ENCODE measurements around the gene ZNF576. TPM values are rescaled to one million over a fixed set of nuclear protein-coding genes. Genes with fewer than 3 reads are reported as not detected.

Gene ZNF576
- total RNA-seq, 1 donor from 2014 or later, result 12.6 TPM

DNA sequence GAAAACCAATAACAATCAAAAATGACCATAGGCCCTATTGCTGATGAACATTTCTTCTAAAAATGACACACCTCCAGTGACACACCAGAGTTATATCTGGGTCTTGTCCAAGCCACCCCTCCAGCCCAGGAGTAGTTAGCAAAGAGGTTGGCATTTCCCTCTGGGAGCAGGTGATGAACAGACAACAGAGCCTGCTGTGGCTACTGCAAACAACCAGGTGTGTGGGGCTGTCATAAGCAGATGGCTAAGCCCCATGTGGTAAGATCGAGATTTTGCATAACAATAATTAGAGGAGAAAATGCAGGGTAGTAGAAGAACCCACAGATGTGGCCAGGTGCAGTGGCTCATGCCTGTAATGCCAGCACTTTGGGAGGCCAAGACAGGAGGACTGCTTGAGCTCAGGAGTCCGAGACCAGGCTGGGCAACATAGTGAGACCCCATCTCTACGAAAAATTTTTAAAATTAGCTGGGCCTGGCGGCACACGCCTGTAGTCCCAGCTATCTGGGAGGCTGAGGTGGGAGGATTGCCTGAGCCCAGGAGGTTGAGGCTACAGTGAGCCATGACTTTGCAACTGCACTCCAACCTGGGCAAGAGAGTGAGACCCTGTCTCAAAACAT lies 26.1 kb upstream of the ZNF576 start:
- peak overlapping the region; percentile 56 for H3K27ac Mint-ChIP-seq
- H3K9me3 Mint-ChIP-seq, result no peaks in the 10 kb centered on the region
- TF ChIP-seq, protein P1, sequence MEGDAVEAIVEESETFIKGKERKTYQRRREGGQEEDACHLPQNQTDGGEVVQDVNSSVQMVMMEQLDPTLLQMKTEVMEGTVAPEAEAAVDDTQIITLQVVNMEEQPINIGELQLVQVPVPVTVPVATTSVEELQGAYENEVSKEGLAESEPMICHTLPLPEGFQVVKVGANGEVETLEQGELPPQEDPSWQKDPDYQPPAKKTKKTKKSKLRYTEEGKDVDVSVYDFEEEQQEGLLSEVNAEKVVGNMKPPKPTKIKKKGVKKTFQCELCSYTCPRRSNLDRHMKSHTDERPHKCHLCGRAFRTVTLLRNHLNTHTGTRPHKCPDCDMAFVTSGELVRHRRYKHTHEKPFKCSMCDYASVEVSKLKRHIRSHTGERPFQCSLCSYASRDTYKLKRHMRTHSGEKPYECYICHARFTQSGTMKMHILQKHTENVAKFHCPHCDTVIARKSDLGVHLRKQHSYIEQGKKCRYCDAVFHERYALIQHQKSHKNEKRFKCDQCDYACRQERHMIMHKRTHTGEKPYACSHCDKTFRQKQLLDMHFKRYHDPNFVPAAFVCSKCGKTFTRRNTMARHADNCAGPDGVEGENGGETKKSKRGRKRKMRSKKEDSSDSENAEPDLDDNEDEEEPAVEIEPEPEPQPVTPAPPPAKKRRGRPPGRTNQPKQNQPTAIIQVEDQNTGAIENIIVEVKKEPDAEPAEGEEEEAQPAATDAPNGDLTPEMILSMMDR (IDR thresholded peaks at IDR 0.05; ENCODE audit: unreplicated experiment), result no peak
- peaks cover 6% of the 10 kb centered on the region for H3K4me1 Mint-ChIP-seq
- DNase-seq (ENCODE audit: low spot score in 2 of 2, unreplicated experiment in 2 of 2), result no peak
- H3K36me3 Mint-ChIP-seq, result peaks cover 8% of the 10 kb centered on the region
- H3K27me3 Mint-ChIP-seq (ENCODE audit: low read depth), result no peaks in the 10 kb centered on the region
- no peak overlapping the region for H3K4me3 Mint-ChIP-seq

DNA sequence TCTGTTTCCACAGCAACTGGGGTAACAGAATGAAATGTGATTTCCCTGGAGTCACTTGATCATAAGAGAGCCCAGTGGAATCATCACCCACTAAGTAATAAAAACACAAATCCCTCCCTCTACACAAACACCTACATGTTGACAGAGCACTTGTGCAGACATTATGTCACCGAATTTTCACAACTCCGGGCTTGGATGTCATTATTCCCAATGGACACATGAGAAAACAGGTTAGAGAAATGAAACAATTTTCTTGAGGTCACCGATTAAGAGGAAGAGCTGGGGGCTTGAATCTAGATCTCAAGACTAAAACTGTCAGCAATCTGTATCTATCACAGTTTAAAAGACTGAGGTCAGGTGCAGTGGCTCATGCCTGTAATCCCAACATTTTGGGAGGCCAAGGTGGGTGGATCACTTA lies 24.2 kb upstream of the ZNF576 start:
- Mint-ChIP-seq H3K27me3 (ENCODE audit: low read depth) (no peaks in the 10 kb centered on the region), H3K4me3 (no peak overlapping the region), H3K27ac (no peak overlapping the region), H3K36me3 (peaks cover 6% of the 10 kb centered on the region), H3K9me3 (no peaks in the 10 kb centered on the region), H3K4me1 (peaks cover 12% of the 10 kb centered on the region)
- TF ChIP-seq, protein P1 (IDR thresholded peaks at IDR 0.05; ENCODE audit: unreplicated experiment), result no peak
- no peak for DNase-seq (ENCODE audit: low spot score in 2 of 2, unreplicated experiment in 2 of 2)

DNA sequence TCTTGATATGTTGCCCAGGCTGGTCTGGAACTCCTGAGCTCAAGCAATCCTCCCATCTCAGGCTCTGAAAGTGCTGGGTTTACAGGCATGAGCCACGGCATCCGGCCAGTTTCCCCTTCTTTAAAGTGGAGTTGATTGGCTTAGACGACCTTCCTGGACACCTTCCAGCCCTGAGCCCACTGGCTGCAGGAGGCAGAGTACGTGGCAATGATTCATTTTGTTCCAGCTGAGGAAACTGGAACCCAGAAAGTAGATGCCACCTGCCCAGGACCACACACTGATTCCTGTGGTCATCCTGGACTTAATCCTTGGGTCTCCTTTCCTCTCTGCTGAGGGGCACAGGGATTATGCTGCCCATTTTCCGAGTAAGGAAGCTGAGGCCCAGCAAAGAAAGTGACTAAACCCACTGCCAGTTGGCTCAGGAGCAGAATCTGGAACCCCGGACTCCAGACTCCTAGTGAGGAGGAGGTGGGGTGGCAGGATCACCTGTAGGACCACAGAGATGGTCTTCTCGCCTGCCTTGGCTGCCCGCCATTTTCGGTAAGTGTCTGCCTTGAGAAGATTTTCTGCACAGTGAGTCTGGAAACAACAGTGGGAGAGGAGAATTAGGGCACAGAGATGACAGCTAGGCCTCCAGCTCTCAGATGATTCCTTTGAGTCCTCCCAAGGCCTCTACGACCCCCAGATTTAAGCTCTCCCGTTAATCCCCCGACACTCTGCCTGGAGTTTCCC lies 21.8 kb upstream of the ZNF576 start:
- no peak for DNase-seq (ENCODE audit: low spot score in 2 of 2, unreplicated experiment in 2 of 2)
- Mint-ChIP-seq H3K36me3 (peaks cover 6% of the 10 kb centered on the region), H3K27ac (peak overlapping the region; percentile 99), H3K9me3 (no peaks in the 10 kb centered on the region), H3K27me3 (ENCODE audit: low read depth) (no peaks in the 10 kb centered on the region), H3K4me3 (peak overlapping the region; percentile 98), H3K4me1 (peaks cover 16% of the 10 kb centered on the region)
- TF ChIP-seq, protein P1 (IDR thresholded peaks at IDR 0.05; ENCODE audit: unreplicated experiment), result no peak

DNA sequence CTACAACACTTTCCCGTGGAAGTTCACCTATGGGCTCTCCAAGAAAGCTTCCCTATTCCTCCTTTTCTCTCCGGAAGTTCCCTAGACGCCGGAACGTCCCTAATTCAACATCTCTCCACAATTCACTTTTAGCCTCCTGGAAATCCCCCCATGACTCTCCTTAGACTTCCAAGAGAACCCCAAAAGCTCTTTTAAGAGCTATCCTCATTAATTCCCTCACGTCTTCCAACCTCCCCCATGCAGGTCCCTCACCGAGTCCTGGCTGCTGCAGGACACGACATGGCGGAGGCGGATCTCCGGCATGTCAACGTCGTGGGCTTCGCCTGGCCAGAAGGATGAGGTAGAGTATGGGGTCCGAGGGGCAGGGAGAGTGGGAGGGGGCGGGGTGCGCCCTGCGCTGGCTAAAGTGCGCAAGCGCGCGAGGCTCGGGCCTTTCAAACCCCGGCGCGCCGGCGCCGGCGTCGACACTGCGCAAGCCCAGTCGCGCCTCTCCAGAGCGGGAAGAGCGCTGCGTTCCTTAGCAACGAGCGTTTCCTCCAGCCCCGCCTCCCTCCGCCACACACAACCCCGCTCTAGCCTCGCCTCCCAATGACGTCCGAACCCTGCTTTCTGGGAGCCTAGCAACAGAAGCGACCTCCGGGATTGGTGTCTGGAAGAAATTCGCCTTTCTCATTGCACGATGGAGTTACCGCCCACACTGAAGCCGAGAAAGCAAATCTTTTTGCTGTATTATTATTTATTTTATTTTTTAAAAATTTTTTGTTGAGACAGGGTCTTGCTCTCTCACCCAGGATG lies 21.0 kb upstream of the ZNF576 start, which contains the start of the genes PINLYP and XRCC1:
Gene PINLYP, plus strand, starts transcription at position 646 of the 795 bp plus-strand sequence. CDS start 1,391 bp downstream, outside the sequence.
Gene XRCC1, minus strand, starts transcription at position 372 of the 795 bp plus-strand sequence. Its CDS starts 69 bp downstream, at position 303.
- peak within 1 kb of the TSS; percentile 99 for H3K27ac Mint-ChIP-seq
- H3K9me3 Mint-ChIP-seq, result no peaks in the 10 kb centered on the region
- DNase-seq (ENCODE audit: low spot score in 2 of 2, unreplicated experiment in 2 of 2), result peak; percentile 95 to 96
- peak within 1 kb of the TSS; percentile 98 for H3K4me3 Mint-ChIP-seq
- TF ChIP-seq, protein P1 (IDR thresholded peaks at IDR 0.05; ENCODE audit: unreplicated experiment), result no peak
- peaks cover 24% of the 10 kb centered on the region for H3K4me1 Mint-ChIP-seq
- peaks cover 6% of the 10 kb centered on the region for H3K36me3 Mint-ChIP-seq
- H3K27me3 Mint-ChIP-seq (ENCODE audit: low read depth), result no peaks in the 10 kb centered on the region

DNA sequence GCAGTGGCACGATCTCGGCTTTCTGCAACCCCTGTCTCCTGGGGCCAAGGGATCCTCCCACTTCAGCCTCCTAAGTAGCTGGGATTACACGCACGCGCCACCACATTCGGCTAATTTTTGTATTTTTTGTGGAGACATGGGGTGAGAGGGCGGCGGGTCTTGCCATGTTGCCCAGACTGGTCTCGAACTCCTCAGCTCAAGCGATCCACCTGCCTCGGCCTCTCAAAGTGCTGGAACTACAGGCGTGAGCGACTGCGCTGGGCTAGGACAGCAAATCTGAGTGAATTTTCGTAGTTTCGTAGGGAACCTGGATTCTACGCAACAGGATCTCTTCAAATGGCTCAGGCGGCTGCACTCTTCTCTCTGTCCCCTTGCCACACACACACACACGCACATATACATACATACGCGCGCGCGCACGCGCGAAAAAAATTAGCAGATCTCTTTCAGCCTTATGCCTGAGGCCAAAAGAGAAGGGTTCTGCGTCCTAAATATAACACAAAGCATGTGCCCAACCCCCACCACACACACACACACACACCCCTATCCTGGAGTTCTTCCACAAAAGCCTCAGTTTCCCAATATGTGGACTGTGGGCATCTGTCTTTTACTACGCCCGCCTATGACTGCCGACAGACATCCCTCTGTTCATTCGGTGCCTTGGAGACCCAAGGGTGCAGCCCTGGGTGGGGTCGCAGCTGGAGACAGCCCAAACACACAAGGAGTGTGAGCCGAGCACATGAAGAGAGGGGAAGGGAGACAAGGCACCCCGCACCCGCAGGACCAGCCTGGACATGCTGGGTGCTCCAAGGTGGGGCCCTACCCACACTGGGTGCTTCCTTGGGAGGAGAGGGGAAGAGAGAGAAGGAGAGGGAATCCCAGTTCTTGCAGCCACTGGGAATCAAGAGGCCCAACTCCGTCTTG lies 20.2 kb upstream of the ZNF576 start:
- Mint-ChIP-seq H3K36me3 (peaks cover 6% of the 10 kb centered on the region), H3K4me1 (peaks cover 28% of the 10 kb centered on the region), H3K4me3 (peak overlapping the region; percentile 98), H3K27me3 (ENCODE audit: low read depth) (no peaks in the 10 kb centered on the region), H3K9me3 (no peaks in the 10 kb centered on the region), H3K27ac (peak overlapping the region; percentile 41)
- DNase-seq (ENCODE audit: low spot score in 2 of 2, unreplicated experiment in 2 of 2), result no peak
- TF ChIP-seq, protein P1 (IDR thresholded peaks at IDR 0.05; ENCODE audit: unreplicated experiment), result no peak
